Stimulated activated CD8-positive, alpha-beta memory T cell treated with anti-CD3 and anti-CD28 coated beads, Interleukin-4, amount 100 ng/mL, for 4 hours (primary cell): ENCODE data around the gene MARK3.

Experiments used
- DNase-seq, 2 donors: peaks; one replicate each; pipeline ENCODE4 v3.0.0-alpha.2; 2020; ENCODE audit warnings: low read depth in 2 of 2, low spot score in 1 of 2

Gene MARK3

DNA sequence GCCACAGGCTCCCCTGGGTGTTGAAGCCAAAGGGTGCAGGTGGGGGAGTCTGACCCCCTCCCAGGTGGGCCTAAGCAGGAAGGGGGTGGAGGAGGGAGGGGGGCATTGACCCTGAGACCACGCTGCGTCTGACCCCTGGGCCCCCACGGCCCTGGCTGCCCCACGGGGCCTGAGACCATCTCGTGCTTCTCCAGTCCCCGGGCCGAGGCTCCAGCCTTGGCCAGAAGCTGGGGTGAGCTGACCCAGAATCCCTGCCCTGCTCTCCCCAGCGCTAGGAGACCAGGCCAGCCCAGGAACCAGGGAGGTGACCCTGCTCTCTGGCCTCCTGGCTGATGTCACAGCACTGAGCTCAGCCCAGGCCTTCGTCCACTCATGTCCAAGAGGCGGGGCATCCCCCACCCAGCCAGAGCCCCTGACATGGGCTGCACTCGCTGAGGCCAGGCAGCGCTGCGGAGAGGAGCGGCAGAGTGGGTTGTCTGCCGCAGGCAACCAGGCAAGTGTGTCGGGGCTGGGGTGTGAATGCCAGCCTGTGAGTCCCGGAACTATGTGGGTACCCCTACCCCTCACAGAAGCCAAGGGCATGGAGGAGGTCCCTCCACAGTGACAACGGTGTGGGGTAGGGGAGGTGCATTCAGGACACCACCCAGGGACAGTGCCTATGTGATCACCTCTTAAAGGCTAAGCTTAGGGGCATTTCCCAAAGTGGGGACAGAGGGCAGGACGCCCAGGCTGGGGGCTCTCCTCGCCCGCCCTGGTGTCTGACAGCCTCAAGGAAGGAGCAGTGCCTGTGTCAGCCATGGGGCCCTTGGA is 150.1 kb downstream of the MARK3 start:
- no peak for DNase-seq

DNA sequence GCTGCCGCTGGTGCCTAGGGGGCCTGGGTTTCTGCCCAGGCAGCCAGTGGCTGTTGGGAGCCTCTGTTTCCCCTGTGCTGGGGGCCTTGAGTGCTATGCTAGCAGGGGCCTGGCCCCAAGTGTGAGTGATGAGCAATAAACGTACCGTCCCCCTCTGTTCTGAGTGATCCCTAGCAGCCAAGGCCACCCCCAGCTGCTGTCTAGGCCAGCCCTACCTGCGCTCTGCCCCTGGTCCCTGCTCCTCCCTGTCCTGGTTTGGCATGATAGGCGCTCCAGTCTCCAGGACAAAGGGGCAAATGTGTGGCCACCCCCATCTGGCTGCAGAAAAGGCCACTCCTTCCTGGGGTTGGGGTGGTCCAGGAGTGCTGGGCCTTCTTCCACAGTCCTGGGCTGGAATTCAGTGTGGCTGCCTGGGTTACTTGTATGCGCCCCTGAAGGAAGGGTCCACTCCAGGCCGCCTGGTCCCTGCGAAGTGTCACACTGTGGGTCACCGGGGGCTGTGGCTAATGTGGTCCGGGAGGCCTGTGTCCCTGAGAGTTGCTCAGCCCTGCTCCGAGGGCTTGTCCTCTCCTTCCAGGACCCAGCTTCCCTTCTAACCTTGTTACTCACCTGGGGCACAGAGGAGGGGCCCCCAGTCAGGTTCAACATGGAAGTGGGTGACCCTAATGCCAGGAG is 150.8 kb downstream of the MARK3 start:
- no peak for DNase-seq

DNA sequence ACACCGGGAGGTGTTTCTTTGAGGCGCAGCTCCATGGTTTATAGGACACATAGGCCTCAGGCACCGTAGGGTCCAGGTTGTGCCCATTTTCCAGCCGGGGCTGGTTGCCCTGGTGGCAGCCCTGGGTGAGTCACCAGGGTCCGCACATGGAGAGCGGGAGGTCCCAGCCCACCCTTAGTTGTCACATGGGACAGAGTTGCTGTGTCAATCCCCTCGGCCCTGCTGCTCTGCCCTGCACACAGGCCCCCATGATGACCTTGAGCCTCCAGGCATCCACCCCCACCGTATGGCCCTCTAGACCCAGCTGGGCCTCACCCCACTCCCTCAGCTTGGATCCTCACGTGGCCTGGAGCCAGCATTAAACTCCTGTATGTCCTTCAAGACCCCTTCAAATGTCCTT is 151.5 kb downstream of the MARK3 start:
- no peak for DNase-seq

DNA sequence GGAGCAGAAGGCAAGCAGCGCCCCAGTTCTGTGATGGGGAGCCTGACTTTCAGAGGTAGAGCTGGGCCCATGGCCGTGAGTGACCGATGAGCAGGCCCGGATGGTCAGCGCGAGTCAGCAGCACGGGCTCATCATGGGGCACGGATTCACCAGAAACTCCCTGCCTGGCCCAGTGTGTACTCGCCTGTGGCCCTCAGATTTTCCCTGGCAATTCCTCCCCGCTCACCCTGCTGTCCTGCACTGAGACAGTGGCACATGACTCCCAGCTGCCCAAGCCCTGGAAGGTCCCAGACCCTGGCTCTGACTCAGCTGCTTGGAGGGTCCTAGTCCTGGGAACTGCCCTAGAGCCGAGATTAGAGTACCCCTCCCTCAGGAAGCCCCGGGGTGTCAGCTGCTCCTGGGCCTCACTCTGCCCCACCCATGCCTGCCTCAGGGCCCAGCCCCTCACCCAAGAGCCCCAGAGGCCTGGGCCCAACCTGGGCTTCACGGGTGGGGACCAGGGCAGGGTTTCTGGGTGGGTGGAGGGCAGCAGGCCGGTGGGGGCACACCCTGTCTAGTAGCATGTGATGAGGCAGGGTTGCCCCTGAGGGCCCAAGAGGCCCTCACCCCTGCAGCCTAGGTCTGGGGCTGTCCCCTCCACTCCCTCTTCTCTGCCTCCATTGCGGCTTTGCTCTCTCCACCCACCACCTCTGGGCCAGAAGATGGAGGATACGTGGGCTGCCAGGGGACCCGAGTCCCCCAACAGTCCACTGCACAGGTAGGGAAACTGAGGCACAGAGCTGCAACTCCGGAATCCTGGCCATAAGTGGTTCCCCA is 152.2 kb downstream of the MARK3 start:
- DNase-seq: no peak

- no peak for DNase-seq
Observed at GRCh38 chr14:103538291-103539055, 153.3 kb downstream of the MARK3 start.

DNA sequence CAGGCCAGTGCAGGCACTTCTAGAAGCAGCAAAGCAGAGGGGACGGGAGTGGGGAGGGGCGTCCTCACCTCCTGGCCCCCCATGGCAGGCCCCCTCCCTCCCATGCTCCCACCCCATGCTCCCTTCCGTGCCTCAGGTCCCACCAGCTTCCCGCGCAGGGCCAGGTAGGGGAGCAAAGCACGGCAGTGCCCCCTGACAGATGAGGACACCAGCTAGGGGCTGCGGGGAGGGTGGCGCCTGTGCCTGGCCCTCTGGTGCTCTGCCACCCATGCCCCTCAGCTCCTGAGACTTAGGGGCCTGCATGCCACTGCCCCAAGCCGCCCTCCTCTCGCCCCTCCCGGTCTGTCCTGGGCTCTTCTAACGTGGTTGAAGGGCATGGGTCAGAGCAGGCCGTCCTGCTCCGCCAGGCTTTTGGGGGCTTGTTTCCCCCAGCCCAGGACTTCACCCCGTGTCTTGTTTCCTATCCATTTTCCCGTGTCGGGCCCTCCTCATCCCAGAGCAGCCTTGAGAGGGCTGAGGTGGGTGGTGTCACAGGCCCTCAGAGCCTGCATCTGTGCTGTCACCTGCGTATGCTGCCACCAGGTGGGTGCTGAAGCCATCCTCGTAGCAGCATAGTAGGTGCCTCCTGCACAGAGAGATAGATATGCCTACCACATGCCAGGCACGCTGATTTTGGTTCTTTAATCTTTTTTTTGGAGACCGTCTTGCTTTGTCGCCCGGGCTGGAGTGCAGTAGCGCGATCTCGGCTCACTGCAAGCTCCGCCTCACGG is 154.0 kb downstream of the MARK3 start:
- no peak for DNase-seq

GRCh38 chr14:103540821-103541708 is 155.8 kb downstream of the MARK3 start:
- no peak for DNase-seq

DNA sequence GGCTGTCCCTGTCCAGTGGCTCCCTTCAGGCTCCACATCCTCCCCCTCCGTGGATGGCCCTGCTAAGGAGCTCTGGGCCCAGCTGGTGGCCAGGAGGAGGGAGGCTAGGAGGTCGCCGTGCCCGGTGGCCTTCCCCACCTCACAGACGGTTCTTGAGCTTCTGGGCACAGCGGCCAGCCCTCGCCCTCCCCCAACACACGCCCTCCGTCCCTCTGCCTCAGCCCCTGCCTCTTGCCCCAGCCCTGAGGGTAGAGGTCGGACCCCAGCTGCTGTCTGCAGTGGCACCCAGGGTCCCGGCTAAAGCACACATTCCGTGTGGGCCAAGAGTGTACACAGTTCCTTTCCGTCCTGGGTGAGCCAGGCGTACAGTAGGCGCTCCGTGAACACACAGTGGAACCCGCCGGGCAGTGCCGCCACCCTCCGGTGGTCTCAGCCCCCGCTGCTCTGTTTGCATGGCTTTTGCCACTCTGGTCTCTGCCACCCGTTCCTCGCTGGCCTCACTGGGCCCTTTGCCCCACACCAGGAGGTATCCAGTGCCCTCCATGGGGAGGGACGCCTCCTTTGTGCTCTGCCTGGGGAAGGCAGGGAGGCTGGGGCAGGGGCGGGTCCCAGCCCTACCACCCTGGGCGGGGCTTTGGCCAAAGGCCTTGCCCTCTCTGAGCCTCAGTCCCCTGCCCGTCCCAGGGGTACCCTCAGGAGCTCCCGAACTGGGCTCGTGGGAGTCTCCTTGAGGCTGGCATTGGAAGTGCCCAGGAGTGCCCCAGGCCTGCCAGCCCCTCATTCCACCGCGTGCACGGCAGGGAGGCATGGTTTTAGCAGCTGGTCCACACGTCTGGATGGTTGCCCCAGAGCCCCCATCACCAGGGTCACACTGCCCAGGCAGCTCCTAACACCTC is 156.7 kb downstream of the MARK3 start:
- DNase-seq: no peak

DNA sequence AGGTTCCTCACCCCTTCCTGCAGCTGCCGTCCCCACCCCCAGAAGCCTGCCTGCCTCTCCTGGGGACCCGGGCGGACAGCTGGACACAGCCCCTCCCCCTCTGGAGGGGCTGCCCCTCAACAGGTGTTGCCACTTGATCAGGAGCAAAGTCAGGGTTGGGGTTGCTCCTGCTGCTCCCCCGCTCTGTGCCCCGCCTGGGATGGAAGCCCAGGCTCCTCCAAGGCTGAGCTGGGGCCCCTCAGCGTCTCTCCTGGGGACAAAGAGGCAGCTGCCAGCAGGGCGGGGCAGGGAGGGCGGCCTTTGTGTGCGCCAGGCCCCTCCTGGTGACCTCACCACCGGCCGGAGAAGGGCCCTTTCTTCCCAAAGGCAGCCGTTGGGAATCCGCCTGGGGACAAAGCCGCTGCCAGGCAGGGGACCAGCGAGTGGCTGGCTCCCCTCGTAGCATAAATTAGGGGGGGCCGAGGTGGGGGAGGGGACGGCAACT is 157.4 kb downstream of the MARK3 start:
- no peak for DNase-seq

- DNase-seq: no peak
Observed at GRCh38 chr14:103543140-103543539, 157.9 kb downstream of the MARK3 start.

DNA sequence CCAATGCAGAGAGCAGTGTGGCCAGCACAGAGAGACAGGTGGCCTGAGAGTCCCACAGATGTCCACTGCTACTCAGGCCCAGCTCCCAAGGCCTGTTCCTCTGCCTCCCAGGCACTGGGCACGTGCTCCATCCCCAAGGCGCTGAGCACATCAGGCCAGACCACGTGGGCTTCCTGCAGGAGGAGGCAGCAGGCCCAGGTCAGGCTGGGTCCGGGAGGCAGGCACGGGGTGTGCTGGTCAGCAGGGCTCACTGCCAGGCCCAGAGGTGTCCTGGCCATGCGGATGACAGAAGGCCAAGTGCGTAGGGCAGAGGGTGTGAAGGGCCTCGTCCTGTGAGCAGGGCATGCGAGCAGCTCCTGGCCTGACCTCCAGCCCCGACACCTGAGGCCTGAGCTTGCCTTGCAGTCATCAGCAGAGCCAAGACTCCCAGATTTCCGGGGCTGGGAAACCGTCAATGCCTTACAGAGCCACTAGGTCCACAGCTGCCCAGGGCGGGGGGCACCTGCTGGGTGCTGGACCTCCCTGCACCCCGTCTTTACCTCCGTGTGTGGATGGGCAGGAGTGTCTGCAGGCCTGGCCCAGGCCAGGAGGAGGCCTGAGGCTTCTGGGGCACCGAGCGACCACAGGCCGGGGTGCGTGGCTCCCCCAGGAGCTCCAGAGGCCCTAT is 158.6 kb downstream of the MARK3 start:
- no peak for DNase-seq

GRCh38 chr14:103544388-103545218 is 159.4 kb downstream of the MARK3 start:
- no peak for DNase-seq

DNA sequence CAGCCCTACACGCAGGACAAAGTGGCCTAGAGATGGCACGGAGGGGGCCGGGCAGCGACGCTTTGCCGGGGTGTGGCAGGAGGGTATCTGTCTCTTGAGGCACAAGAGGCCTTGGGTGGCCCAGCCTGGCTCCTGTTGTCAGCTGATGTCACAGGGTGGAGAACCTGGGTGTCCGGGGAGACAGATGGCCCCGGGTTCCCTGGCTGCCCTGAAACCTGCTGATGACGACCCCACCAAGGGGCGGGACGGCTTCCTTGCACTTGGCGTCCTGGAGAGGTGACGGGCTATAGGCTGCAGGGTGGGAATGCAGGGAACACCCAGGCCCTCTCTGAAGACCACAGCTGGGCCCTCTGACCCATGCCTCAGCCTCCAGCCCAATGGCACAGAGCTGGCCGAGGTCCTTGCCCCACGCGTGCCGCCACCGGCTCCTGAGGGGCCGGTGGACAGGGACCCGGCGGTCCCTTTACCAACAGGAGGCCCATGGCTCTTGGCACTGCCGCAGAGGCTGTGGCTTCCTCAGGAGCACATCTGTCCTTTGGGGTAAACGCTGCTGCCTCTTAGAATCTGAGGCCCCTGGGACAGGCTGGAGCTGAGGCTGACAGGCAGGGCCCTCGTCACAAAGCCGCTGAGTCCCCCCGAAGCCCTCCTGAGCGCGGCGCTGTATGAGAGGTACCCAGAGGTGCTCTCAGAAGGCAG is 160.2 kb downstream of the MARK3 start:
- no peak for DNase-seq

DNA sequence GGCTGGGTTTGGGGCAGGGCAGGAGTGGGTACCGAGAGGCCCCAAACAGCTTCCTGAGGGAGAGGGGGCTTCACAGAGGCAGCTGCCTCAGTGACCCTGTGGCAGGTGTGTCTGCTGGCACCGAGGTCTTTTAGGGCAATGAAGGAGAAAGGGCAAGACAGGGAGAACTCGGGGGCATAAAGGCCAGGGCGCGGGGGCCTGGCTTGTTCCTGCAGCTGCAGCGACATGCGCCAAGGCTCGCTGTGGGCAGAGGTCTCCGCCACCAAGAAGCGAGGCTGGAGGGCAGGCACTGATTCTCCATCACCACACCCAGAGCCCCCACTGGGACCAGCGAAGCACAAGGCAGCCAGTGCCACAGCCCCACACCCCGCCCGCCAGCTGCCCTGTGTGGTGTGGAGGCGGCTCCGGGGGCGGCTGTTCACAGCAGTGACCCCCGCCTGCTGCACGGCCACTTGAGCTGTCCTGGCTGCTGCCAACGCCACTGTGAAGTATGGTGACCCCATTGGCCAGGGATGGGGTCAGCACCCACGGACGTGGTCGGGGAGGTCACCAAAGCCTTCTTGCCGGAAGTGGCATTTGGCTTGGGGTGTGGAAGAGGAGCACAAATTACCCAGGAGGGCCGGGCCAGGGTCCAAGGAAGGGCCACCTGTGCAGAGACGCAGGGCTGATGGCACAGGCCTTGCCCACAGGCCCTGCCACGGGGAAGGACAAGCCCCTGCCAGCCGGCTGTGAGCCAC is 160.9 kb downstream of the MARK3 start:
- no peak for DNase-seq

DNA sequence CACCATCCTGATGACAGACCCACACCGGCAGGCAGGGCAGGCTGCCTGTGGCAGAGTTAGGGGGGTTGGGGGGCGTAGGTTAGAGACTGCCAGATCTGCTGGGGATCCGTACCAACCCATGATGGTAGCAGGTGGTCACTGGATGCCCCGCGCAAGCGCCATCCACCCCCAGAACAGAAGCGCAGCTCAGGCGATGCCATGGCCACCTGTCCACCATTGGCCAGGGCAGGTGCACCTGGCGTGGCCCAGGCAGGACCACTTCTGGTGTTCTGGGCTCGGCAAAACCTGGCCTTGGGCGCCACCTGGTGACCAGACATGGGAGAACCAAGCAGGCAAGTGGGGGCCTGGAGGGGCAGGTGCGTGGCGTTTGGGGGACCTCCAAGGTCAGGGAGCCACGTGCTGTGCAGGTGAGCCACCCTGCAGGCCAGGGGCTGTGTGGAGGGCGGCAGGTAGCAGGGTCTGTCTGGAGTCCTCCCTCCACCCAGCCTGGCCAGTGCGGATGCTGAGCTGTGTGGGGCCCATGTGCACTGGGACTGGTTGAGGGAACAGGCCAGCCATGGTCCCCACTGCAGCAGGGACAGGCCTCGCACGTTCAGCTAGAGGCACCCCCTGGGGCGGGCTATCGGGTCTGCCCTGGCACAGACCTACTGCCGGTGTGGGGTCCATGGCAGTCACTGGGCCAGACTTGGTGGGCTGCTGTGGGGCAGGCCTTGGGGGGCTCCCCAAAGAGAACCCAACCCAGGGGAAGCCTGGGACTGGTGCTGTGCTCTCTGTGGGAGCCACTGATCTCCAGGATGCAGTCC is 161.6 kb downstream of the MARK3 start:
- peak; percentile 40 to 59 for DNase-seq
